Measurements from ENCODE around the gene IRAK3.

DNA sequence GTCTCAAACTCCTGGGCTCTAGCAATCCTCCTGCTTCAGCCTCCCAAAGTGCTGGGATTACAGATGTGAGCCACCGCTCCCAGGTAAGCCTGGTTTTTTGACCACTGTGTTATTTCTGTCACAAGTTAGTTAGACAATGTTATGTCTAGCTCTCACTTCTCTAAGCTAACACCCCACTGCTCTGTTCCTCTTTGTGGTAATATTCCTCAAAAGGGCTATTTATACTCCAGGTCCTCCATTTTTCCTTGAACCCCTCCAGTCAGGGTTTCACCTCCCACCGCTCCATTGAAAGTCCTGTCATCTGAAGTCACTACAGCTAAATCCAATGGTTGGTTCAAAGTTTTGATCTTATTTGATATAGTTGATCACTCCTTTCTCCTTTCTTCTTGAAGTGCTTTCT is 5.1 kb downstream of the IRAK3 start:
- TF ChIP-seq POLR2A (IDR thresholded peaks at IDR 0.05; ENCODE audit: low read length): no peak
- TF ChIP-seq GATA1 (IDR thresholded peaks at IDR 0.05; ENCODE audit: low read depth, low read length): no peak

Measured in erythroblast (primary cell).